BLaER1 (cell line): ENCODE data around the gene SLC29A4.
"Not testable (repeated sequence)": the region's sequence is repeated elsewhere in the genome, so short reads cannot be mapped to it uniquely, and the experiment has no call there.

Experiments
- H3K27ac ChIP-seq: shearing (Covaris generic); formaldehyde crosslinking; 2 replicates; pipeline ENCODE4 v1.8.1; 2022
- H3K27me3 ChIP-seq: shearing (Covaris generic); formaldehyde crosslinking; 2 replicates; pipeline ENCODE4 v1.8.1; 2022
- H3K36me3 ChIP-seq: shearing (Covaris generic); formaldehyde crosslinking; 2 replicates; pipeline ENCODE4 v1.8.1; 2022
- H3K4me1 ChIP-seq: shearing (Covaris generic); formaldehyde crosslinking; 2 replicates; pipeline ENCODE4 v1.8.1; 2022
- H3K4me2 ChIP-seq: shearing (Covaris generic); formaldehyde crosslinking; 2 replicates; pipeline ENCODE4 v1.8.1; 2022
- H3K4me3 ChIP-seq: shearing (Covaris generic); formaldehyde crosslinking; 2 replicates; pipeline ENCODE4 v1.8.1; 2022
- H3K9ac ChIP-seq: shearing (Covaris generic); formaldehyde crosslinking; 2 replicates; pipeline ENCODE4 v1.8.1; 2022
- H3K9me3 ChIP-seq: shearing (Covaris generic); formaldehyde crosslinking; 2 replicates; pipeline ENCODE4 v1.8.1; 2022
- H4K20me1 ChIP-seq: shearing (Covaris generic); formaldehyde crosslinking; 2 replicates; pipeline ENCODE4 v1.8.1; 2022
- Cebpa-rat ChIP-seq: shearing (Covaris generic); IDR thresholded peaks from 2 replicates; pipeline ENCODE4 v1.8.1; 2022

SLC29A4 gene, protein sequence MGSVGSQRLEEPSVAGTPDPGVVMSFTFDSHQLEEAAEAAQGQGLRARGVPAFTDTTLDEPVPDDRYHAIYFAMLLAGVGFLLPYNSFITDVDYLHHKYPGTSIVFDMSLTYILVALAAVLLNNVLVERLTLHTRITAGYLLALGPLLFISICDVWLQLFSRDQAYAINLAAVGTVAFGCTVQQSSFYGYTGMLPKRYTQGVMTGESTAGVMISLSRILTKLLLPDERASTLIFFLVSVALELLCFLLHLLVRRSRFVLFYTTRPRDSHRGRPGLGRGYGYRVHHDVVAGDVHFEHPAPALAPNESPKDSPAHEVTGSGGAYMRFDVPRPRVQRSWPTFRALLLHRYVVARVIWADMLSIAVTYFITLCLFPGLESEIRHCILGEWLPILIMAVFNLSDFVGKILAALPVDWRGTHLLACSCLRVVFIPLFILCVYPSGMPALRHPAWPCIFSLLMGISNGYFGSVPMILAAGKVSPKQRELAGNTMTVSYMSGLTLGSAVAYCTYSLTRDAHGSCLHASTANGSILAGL

DNA sequence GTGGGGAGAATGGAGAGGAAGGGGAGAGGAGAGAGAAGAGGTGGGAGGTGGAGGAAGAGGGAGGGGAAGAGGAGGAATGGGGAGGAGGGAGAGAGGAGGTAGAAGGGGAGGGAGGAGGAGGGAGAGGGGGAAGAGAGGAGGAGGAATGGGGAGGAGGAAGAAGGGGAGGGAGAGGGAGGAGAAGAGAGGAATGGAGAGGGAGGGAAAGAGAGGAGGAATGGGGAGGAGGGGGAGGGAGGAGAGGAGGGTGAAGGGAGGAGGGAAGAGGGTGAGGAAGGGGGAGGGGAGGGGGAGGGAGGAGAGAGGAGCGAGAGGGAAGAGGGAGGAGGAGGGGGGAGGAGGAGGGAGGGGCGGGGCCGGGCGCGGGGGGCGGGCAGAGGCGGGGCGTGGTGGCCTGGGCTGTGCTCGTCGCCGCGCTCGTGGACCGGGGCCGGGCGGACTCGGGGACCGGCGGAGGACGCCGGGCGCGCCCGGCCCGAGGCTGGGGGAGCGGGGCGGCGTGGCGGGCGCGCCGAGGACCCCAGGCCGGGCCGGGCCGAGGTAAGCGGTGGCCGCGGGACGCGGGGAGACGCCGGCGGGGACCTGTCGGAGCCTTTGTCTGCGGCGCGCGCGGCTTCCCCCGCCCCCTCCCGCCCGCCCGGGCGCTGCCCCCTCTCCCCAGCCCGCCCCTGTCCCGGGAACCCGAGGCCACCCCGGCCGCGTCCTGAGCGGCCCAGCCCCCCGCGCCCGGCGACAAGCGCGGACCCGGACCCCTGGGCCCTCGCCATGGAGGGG is at the start of gene SLC29A4:
Gene SLC29A4, plus strand, starts transcription at position 401 of the 774 bp plus-strand sequence. CDS start 4,874 bp downstream, outside the sequence.
- Histone ChIP-seq H3K4me2 (peak within 1 kb of the TSS; percentile 89), H3K9ac (peak within 1 kb of the TSS; percentile 64; the same call in 1 of the 2 replicates), H3K9me3 (no peaks in the 10 kb centered on the region), H3K4me3 (peak within 1 kb of the TSS; percentile 68), H3K36me3 (0 out of 2 replicates have a peak, but pooled peaks cover 2% of the 10 kb centered on the region), H4K20me1 (peaks cover 18% of the 10 kb centered on the region), H3K27ac (no peak within 1 kb of the TSS), H3K4me1 (peaks cover 31% of the 10 kb centered on the region), H3K27me3 (no peaks in the 10 kb centered on the region)
- TF ChIP-seq Cebpa-rat = no peak

GRCh38 chr7:5234852-5235831 is 47.6 kb upstream of the SLC29A4 start:
- H3K9ac ChIP-seq = no peak overlapping the region
- no peaks in the 10 kb centered on the region for H3K9me3 ChIP-seq
- no peak overlapping the region for H3K4me3 ChIP-seq
- H4K20me1 ChIP-seq = peaks cover 33% of the 10 kb centered on the region
- no peaks in the 10 kb centered on the region for H3K36me3 ChIP-seq
- no peak for TF ChIP-seq Cebpa-rat
- peaks cover 77% of the 10 kb centered on the region for H3K4me1 ChIP-seq
- 0 out of 2 replicates have a peak, but pooled peaks cover 4% of the 10 kb centered on the region for H3K27me3 ChIP-seq
- H3K27ac ChIP-seq = no peak overlapping the region
- H3K4me2 ChIP-seq = peak overlapping the region; percentile 92

DNA sequence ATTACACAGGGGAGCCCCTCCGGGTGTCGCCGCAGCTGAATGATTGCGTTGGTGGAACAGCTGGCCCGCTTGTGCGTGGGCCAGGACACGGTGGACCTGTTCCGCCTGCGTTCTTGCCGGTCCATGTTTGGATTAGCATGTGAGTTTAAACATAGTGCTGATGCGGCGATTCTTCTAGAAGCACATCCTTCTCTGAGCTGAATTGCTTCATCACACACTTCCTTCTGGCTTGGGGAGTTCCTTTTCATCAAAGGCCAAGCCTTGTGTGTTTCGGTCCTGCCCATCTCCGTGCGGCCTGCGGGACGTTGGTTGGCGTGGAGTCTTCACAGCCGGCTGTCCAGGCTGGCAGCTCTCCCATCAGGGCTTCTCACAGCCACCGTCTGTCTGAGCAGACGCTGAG is 45.5 kb upstream of the SLC29A4 start:
- TF ChIP-seq Cebpa-rat = no peak
- H3K4me2 ChIP-seq = peak overlapping the region; percentile 69
- H3K9ac ChIP-seq = no peak overlapping the region
- H3K9me3 ChIP-seq = no peaks in the 10 kb centered on the region
- H3K4me1 ChIP-seq = peaks cover 76% of the 10 kb centered on the region
- no peak overlapping the region for H3K27ac ChIP-seq
- H3K27me3 ChIP-seq = 0 out of 2 replicates have a peak, but pooled peaks cover 4% of the 10 kb centered on the region
- H3K36me3 ChIP-seq = no peaks in the 10 kb centered on the region
- no peak overlapping the region for H3K4me3 ChIP-seq
- H4K20me1 ChIP-seq = peaks cover 22% of the 10 kb centered on the region

DNA sequence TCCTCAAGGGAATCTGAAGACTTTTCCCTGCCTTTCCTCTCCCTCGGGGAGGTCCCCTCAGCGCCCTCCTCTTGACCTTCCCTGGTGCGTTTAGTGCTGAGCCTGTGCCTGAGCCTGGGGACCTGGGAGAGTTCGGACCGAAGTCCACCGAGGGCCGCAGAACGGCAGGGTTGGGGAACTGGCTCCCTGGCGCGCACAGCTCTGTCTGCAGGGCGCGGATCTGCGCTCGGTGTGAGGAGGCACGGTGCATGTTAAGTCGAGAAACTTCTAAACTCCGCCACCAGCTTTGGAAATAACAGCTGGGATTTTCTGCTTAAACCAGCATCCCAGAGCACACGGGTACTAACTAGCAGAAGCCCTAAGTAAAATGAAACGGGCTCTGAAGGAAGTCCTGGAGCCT is 44.2 kb upstream of the SLC29A4 start:
- peaks cover 72% of the 10 kb centered on the region for H3K4me1 ChIP-seq
- no peaks in the 10 kb centered on the region for H3K9me3 ChIP-seq
- no peak overlapping the region for H3K9ac ChIP-seq
- no peaks in the 10 kb centered on the region for H3K36me3 ChIP-seq
- no peak overlapping the region for H3K4me2 ChIP-seq
- H3K27ac ChIP-seq = no peak overlapping the region
- H4K20me1 ChIP-seq = peaks cover 10% of the 10 kb centered on the region
- H3K27me3 ChIP-seq = 0 out of 2 replicates have a peak, but pooled peaks cover 4% of the 10 kb centered on the region
- no peak for TF ChIP-seq Cebpa-rat
- H3K4me3 ChIP-seq = no peak overlapping the region

DNA sequence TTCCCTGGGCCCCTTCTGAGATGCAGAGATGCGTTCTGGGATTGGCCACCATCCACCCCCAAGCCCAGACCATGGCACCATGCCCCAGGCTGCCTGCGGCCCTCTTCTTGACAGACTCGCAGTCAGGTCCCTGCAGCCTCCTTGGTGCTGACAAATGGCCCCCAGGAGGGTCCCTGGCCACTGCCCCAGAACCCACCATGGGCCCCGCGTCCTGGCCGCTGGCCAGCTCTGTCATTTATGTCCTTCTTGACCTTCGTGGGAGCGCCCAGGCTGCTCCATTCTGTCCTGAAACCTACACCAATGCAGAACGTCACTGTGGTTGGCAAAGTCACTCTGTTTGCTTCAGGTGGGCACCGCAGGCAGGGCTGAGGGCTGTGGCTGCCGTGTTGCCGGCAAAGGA is 39.5 kb upstream of the SLC29A4 start:
- H3K36me3 ChIP-seq = no peaks in the 10 kb centered on the region
- H3K27ac ChIP-seq = no peak overlapping the region
- H3K27me3 ChIP-seq = no peaks in the 10 kb centered on the region
- no peak for TF ChIP-seq Cebpa-rat
- no peak overlapping the region for H3K9ac ChIP-seq
- peak overlapping the region; percentile 57 for H3K4me2 ChIP-seq
- H3K4me3 ChIP-seq = no peak overlapping the region
- no peaks in the 10 kb centered on the region for H4K20me1 ChIP-seq
- peaks cover 41% of the 10 kb centered on the region for H3K4me1 ChIP-seq
- H3K9me3 ChIP-seq = peaks cover 24% of the 10 kb centered on the region

GRCh38 chr7:5248201-5248885 is 34.4 kb upstream of the SLC29A4 start:
- no peak for TF ChIP-seq Cebpa-rat

DNA sequence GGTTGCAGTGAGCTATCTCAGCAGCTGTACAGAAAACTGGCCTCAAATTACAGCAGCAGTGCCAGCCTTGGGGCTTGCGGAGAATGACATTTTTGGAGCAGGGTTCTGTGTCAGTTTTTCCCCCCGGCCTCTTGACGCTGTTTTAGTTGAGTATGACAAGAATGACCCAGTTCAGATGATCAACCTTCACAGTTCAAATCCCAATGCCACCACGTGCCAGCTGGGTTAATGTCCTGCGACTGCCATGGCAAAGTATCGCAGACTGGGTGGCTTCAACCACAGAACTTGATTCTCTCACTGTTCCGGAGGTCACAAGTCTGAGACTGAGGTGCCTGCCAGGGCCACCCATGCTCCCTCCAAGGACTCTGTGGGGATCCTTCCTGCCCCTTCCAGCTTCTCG is 32.0 kb upstream of the SLC29A4 start:
- H3K36me3 ChIP-seq, H3K4me2 ChIP-seq, H3K4me3 ChIP-seq, H3K4me1 ChIP-seq, H4K20me1 ChIP-seq, H3K9ac ChIP-seq, H3K27ac ChIP-seq, H3K27me3 ChIP-seq: not testable (repeated sequence)
- peaks cover 16% of the 10 kb centered on the region for H3K9me3 ChIP-seq

More at GRCh38 chr7:5248201-5248885, 34.4 kb upstream of the SLC29A4 start:
- Histone ChIP-seq H4K20me1 (no peaks in the 10 kb centered on the region), H3K4me3 (no peak overlapping the region), H3K9me3 (peaks cover 24% of the 10 kb centered on the region), H3K9ac (no peak overlapping the region), H3K27ac (no peak overlapping the region), H3K27me3 (no peaks in the 10 kb centered on the region), H3K4me1 (peaks cover 6% of the 10 kb centered on the region), H3K4me2 (no peak overlapping the region), H3K36me3 (no peaks in the 10 kb centered on the region)

DNA sequence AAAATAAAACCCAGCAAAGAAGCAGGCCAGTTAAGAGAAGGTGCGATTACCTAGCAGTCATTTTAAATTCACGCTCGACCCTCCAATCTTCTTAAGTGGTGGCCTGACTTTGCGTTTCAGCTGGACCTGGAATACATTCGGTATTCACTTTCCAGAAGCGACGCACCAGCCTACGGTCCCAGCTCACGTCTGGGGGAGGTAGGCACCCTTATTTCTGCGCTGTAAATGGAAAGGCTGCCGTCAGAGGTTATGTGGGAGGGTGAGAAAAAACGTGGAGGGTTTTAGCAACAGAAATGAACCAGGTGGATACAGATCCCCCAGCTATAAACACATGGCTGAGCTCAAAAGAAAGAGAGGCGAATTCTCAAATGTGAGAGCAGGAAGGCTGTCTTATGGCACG is 29.2 kb upstream of the SLC29A4 start:
- not testable (repeated sequence) for H4K20me1 ChIP-seq

GRCh38 chr7:5254371-5254770 is 28.4 kb upstream of the SLC29A4 start:
- not testable (repeated sequence) for H3K4me3 ChIP-seq, H3K27ac ChIP-seq, H4K20me1 ChIP-seq, H3K4me2 ChIP-seq, H3K36me3 ChIP-seq, H3K27me3 ChIP-seq, H3K9me3 ChIP-seq, H3K4me1 ChIP-seq, H3K9ac ChIP-seq

More for the DNA sequence above, 29.2 kb upstream of the SLC29A4 start:
- not testable (repeated sequence) for H3K4me1 ChIP-seq, H3K4me3 ChIP-seq, H3K9me3 ChIP-seq, H3K4me2 ChIP-seq, H3K9ac ChIP-seq, H3K27me3 ChIP-seq, H3K36me3 ChIP-seq, H3K27ac ChIP-seq
